ENCODE data around the gene S100A1.

DNA sequence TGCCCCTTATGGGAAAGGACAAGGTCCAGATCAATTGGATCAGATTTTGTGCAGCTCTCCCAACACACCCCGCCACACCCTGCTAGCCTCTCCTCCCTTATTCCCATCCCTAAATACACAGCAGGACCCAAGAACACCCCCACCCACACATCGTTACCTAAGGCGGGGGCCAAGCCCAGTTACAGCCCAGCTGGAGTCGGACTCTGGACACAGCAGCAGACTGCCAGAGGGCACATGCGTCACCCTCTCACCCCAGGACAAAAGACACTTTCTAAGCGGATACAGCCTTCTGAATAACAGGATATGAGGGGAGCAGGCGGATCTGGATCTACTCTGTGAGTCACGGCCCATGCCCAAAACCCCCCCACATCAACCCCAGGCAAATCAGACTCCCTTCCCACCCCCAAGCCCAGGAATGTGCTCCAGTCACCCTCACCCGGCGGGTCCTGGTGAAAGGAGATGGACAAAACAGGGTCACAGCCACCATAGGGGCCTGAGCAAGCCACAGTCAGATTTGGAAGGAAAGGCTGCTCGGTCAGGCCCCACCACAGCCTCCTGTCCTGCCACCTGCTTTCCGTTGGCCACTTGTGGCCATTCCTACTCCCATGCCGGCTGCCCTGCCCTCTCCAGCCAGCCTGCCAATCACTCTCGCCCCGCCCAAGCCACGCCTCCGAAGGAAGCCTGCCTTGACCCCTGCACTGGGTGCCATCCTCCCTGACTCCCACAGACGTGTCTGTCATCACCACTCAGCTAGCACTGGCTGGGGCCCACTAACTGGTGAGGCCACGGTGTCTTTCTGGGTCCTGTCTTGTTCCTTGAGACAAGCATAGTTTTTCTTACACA is 19.3 kb upstream of the S100A1 start:
- TF ChIP-seq, protein P1, sequence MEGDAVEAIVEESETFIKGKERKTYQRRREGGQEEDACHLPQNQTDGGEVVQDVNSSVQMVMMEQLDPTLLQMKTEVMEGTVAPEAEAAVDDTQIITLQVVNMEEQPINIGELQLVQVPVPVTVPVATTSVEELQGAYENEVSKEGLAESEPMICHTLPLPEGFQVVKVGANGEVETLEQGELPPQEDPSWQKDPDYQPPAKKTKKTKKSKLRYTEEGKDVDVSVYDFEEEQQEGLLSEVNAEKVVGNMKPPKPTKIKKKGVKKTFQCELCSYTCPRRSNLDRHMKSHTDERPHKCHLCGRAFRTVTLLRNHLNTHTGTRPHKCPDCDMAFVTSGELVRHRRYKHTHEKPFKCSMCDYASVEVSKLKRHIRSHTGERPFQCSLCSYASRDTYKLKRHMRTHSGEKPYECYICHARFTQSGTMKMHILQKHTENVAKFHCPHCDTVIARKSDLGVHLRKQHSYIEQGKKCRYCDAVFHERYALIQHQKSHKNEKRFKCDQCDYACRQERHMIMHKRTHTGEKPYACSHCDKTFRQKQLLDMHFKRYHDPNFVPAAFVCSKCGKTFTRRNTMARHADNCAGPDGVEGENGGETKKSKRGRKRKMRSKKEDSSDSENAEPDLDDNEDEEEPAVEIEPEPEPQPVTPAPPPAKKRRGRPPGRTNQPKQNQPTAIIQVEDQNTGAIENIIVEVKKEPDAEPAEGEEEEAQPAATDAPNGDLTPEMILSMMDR (IDR thresholded peaks at IDR 0.05) = no peak
- TF ChIP-seq TAF1 (IDR thresholded peaks at IDR 0.05; ENCODE audit: borderline replicate concordance, low read depth, low read length) (peak; percentile 68; the same call in 1 of the 2 replicates), JUND (IDR thresholded peaks at IDR 0.05) (no peak; the same call in 1 of the 2 replicates), EP300 (IDR thresholded peaks at IDR 0.05; ENCODE audit: borderline replicate concordance in 1 of 2, low read depth in 1 of 2, low read length in 1 of 2) (peak in 1 of 2 experiments; percentile 8; a peak in 1 of 4 replicates), TEAD4 (IDR thresholded peaks at IDR 0.05; ENCODE audit: borderline replicate concordance, insufficient read depth) (peak; percentile 43; the same call in 1 of the 2 replicates), RAD21 (IDR thresholded peaks at IDR 0.05; ENCODE audit: low read length) (no peak), NFIC (IDR thresholded peaks at IDR 0.05; ENCODE audit: borderline replicate concordance) (no peak), POLR2AphosphoS5 (IDR thresholded peaks at IDR 0.05; ENCODE audit: low read depth, low read length) (peak; percentile 94)
- TF ChIP-seq, protein P2, sequence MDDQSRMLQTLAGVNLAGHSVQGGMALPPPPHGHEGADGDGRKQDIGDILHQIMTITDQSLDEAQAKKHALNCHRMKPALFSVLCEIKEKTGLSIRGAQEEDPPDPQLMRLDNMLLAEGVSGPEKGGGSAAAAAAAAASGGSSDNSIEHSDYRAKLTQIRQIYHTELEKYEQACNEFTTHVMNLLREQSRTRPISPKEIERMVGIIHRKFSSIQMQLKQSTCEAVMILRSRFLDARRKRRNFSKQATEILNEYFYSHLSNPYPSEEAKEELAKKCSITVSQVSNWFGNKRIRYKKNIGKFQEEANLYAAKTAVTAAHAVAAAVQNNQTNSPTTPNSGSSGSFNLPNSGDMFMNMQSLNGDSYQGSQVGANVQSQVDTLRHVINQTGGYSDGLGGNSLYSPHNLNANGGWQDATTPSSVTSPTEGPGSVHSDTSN (IDR thresholded peaks at IDR 0.05) = peak; percentile 96
- TF ChIP-seq, protein P3, sequence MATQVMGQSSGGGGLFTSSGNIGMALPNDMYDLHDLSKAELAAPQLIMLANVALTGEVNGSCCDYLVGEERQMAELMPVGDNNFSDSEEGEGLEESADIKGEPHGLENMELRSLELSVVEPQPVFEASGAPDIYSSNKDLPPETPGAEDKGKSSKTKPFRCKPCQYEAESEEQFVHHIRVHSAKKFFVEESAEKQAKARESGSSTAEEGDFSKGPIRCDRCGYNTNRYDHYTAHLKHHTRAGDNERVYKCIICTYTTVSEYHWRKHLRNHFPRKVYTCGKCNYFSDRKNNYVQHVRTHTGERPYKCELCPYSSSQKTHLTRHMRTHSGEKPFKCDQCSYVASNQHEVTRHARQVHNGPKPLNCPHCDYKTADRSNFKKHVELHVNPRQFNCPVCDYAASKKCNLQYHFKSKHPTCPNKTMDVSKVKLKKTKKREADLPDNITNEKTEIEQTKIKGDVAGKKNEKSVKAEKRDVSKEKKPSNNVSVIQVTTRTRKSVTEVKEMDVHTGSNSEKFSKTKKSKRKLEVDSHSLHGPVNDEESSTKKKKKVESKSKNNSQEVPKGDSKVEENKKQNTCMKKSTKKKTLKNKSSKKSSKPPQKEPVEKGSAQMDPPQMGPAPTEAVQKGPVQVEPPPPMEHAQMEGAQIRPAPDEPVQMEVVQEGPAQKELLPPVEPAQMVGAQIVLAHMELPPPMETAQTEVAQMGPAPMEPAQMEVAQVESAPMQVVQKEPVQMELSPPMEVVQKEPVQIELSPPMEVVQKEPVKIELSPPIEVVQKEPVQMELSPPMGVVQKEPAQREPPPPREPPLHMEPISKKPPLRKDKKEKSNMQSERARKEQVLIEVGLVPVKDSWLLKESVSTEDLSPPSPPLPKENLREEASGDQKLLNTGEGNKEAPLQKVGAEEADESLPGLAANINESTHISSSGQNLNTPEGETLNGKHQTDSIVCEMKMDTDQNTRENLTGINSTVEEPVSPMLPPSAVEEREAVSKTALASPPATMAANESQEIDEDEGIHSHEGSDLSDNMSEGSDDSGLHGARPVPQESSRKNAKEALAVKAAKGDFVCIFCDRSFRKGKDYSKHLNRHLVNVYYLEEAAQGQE (IDR thresholded peaks at IDR 0.05; ENCODE audit: low read depth, low read length) = no peak
